ENCODE results near the gene RAB20.
"Not testable (repeated sequence)": the region's sequence is repeated elsewhere in the genome, so short reads cannot be mapped to it uniquely, and the experiment has no call there.

Gene RAB20

GRCh38 chr13:110575322-110576069, 14.0 kb upstream of the RAB20 start:
- DNase-seq (ENCODE audit: low read depth): no peak

GRCh38 chr13:110574161-110574560, 12.6 kb upstream of the RAB20 start:
- no peak for DNase-seq (ENCODE audit: low read depth)

DNA sequence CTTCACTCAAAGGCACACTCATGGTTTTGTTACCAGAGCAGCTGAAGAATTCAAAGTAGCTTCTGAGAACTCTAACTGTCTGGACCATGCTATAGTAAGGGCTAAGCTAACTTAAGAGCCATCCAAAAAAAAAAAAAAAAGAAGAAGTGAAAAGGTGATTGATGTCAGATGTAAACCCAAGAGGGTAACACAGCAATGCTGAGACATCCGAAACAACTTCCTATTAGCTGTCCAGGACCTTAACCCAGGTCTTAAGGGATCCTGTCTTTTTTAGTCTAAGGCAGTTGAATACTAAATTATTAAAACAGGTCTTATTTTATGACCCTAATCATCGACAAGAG, 11.2 kb upstream of the RAB20 start:
- no peak for DNase-seq (ENCODE audit: low read depth)

DNA sequence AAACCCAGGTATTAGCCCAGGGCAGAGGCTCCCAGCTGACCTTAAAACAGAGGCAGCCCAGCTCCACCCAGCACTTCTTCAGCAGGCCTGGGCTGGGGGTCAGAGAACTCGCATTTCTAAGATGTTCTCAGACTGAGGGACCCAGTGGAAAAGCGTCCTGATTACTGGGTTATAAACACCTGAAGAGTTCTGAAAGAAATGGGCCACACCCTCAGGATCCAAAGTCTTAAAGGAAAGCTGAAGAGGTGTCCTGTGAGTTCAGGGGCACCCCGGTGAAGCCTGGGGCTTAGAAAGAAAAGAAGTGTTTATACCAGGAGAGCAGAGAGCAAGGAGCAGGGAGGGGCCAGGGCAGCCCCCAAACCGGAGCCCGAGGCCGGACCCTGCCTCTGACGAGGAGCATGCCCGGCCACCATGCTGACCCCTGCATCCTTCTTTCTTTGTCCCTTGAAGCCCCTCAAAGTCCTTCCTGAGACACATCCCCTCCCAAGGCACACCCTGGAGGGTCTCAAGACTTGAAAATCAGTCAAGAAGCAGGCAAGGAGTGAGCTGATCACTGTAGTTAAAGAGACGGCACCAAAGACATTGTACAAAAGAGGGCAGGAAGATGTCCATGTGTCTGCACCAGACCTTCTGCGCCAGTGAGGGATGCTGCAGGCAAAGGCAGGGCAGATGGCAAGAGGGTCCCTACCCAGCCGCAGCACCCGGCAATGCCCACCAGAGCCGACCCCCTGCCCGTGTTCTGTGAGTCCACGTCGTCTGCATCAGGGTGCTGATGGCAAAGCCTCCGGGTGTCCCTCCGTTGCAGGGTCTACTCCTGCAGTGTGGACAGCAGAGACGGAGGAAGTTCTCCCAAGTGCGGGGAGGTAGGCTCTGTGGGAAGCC, 10.6 kb upstream of the RAB20 start:
- DNase-seq (ENCODE audit: low read depth): no peak

GRCh38 chr13:110570886-110571285, 9.4 kb upstream of the RAB20 start:
- no peak for DNase-seq (ENCODE audit: low read depth)

DNA sequence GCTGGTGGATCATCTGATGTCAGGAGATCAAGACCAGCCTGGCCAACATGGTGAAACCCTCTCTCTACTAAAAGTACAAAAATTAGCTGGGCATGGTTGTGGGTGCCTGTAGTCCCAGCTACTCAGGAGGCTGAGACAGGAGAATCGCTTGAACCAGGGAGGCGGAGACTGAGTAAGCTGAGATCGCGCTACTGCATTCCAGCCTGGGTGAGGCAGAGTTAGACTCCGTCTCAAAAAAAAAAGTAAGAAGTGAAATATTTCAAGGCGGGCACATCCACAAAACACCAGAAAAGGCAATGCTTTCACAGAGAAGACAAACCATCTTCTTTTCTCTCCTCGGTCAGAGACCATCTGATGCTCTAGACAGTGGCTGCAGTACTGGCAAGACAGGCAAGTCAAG, 8.4 kb upstream of the RAB20 start:
- DNase-seq (ENCODE audit: low read depth): not testable (repeated sequence)

- no peak for DNase-seq (ENCODE audit: low read depth)
These were observed 7.1 kb upstream of the RAB20 start for GRCh38 chr13:110568612-110569011.

DNA sequence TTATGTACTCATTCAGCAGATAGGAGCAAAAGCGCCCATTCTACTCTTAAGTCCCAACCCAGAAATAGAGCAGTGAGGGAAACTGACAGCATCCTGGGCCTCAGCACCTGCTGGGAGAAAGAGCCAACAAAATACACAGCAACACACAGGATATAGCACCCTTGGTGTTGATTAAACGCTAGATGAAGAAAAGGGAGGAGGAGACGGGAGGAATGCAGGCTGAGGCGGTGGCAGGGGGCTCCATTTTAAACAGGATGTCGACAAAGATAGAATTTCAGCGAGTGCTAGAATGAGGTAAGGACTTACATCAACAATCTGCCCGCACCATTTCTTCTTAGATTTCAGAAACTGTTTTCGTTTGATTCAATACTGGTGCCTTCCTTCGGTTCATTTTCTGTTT, 4.6 kb upstream of the RAB20 start:
- DNase-seq (ENCODE audit: low read depth): no peak

GRCh38 chr13:110565296-110565695, 3.8 kb upstream of the RAB20 start:
- no peak for DNase-seq (ENCODE audit: low read depth)

DNA sequence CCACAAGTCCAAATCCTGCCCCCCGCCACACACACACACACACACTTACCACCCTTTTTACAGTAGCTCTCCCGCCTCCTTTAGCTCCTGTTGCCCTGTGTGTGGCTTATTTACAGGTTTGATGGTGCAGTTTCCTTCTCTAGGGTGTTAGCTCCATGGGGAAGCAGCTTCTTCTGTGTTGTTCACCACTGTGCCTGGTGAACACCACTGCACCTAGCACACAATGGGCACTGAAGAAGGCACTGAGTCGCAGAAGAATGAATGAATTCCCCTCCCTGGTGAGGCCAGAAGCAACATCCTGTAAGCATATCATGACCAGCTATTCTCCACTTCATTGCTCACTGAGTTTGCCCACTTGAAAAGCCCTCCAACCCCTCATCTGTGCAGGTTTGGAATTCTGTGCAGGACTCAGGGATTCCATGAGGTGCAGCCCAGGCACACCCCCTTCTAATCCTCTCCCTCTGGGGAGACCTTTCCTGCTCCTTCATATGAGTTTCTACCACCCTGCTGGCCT, 3.0 kb upstream of the RAB20 start:
- DNase-seq (ENCODE audit: low read depth): no peak

DNA sequence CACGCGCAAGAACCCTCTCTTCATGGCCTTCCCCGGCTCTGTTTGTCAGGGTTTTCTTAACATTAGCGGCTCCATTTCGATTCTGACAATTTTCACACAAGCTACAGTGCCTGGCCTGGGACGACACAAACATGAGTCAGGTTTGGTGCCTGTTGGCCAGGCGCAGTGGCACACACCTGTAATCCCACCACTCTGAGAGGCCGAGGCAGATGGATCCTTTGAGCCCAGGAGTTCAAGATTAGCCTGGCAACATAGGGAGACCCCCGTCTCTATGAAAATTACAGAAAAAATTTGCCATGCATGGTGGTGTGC, 1.9 kb upstream of the RAB20 start:
- DNase-seq (ENCODE audit: low read depth): no peak

GRCh38 chr13:110562696-110563462, 1.4 kb upstream of the RAB20 start:
- DNase-seq (ENCODE audit: low read depth): no peak

DNA sequence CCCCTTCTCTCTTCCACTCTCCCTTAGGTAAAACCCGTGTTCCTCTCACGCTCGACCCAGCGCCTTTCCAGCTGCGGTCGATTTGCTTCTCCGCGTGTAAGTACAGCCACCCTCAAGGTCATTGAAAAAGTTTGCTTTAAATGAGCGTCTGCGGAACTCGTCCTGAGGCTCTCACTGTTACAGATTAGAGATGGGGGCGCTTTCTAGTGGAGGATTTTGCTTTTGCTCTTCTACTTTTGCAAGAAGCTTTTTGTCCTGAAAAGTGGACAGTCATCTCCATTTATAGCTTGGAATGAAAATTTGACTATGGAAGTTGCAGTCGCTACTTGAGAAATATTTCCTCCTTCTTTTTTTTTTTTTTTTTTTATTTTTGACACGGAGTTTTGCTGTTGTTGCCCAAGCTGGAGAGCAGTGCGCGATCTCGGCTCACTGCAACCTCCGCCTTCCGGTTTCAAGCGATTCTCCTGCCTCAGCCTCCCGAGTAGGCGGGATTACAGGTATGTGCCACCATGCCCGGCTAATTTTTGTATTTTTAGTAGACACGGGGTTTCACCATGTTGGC, 595 bp upstream of the RAB20 start:
- DNase-seq (ENCODE audit: low read depth): no peak

GRCh38 chr13:110560601-110561343, 750 bp downstream of the RAB20 start:
- no peak for DNase-seq (ENCODE audit: low read depth)

- DNase-seq (ENCODE audit: low read depth): no peak
These were observed 1.5 kb downstream of the RAB20 start for GRCh38 chr13:110559986-110560385.

GRCh38 chr13:110559429-110559943, 2.0 kb downstream of the RAB20 start:
- DNase-seq (ENCODE audit: low read depth): no peak

GRCh38 chr13:110557610-110558305, 3.8 kb downstream of the RAB20 start:
- DNase-seq (ENCODE audit: low read depth): no peak

DNA sequence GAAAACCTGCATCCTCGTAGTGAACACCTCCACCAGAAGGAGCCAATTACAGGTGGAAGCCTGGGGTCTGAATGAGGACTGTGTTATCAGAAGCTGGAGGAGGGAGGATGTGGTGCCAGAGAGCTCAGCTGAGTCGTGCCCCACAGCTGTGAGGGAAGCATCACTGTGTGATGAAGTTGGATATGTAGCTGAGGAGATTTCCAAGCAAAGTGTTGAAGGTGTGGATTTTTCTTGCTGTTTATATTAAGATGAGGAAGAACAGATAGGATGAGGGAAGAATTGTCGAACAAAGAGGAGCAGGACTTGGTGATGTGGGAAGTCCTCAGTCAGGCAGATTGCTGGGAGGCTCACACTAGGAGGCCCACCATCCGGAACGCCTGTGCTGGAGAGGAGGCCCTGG, 4.4 kb downstream of the RAB20 start:
- DNase-seq (ENCODE audit: low read depth): no peak

DNA sequence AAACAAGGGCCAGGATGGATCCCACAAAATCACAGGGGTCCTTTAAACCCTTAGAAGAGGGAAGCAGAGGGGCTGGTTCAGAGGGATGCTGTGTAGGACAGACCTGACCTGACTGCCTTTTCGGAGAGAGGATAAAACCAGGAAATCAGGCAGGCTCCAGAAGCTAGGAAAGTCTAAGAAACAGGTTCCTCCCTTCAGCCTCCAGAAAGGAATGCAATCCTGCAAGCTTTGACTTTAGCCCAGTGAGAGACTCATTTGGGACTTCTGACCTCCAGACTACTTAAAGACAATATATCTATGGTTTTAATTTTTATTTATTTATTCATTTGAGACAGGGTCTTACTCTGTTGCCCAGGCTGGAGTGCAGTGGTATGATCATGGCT, 5.3 kb downstream of the RAB20 start:
- DNase-seq (ENCODE audit: low read depth): no peak

GRCh38 chr13:110555601-110556223, 5.8 kb downstream of the RAB20 start:
- DNase-seq (ENCODE audit: low read depth): no peak
